GM19240 (cell line): ENCODE measurements around the gene STK36.

Experiments
- DNase-seq: peaks from one replicate; pipeline ENCODE4 v3.0.0; 2011; ENCODE audit warnings: low spot score; ENCODE audit not compliant: insufficient read length

STK36 gene

GRCh38 chr2:218745559-218746469, 73.9 kb downstream of the STK36 start:
- no peak for DNase-seq

- DNase-seq, result no peak
Measured at GRCh38 chr2:218746470-218746795, 74.5 kb downstream of the STK36 start.

GRCh38 chr2:218746960-218747359, 75.1 kb downstream of the STK36 start:
- no peak for DNase-seq

GRCh38 chr2:218748741-218749441, 77.0 kb downstream of the STK36 start:
- DNase-seq, result no peak
